Skeletal muscle tissue (tissue), 4 donors: Measurements from ENCODE around the gene MEGF6. TPM values are rescaled to one million over a fixed set of nuclear protein-coding genes. Genes with fewer than 3 reads are reported as not detected.

Source experiments
- H3K27ac ChIP-seq: one replicate; pipeline ENCODE4 v1.7.0; 2013; ENCODE audit warnings: mild to moderate bottlenecking, low read depth, low read length, inconsistent platforms
- H3K27me3 ChIP-seq, 3 donors: one replicate each; pipeline ENCODE4 v1.7.0; 2013; ENCODE audit warnings: low read length in 3 of 3; ENCODE audit not compliant: control insufficient read depth in 3 of 3, insufficient read depth in 3 of 3
- H3K36me3 ChIP-seq, 3 donors: one replicate each; pipeline ENCODE4 v1.7.0; 2013; ENCODE audit warnings: low read length in 3 of 3; ENCODE audit not compliant: control insufficient read depth in 3 of 3, insufficient read depth in 3 of 3
- H3K4me1 ChIP-seq, 3 donors: one replicate each; pipeline ENCODE4 v1.7.0; 2013; ENCODE audit warnings: low read length in 3 of 3, mild to moderate bottlenecking in 3 of 3; ENCODE audit not compliant: control insufficient read depth in 3 of 3, insufficient read depth in 3 of 3
- H3K4me3 ChIP-seq, 3 donors: one replicate each; pipeline ENCODE4 v1.7.0; 2013; ENCODE audit warnings: low read length in 3 of 3
- H3K9ac ChIP-seq, 3 donors: one replicate each; pipeline ENCODE4 v1.7.0; 2013; ENCODE audit warnings: low read length in 3 of 3, mild to moderate bottlenecking in 3 of 3, moderate library complexity in 2 of 3, low read depth in 1 of 3
- H3K9me3 ChIP-seq, 3 donors: one replicate each; pipeline ENCODE4 v1.7.0; 2013; ENCODE audit warnings: low read length in 3 of 3; ENCODE audit not compliant: control insufficient read depth in 3 of 3
- total RNA-seq: library from RNA; depleted of rRNA; stranded (reverse); fragments of >200 nt; gene quantifications from one replicate; pipeline ENCODE4 v1.2.3, GENCODE V29; 2014
- donor health status: Osteomylitis.

The MEGF6 gene
- total RNA-seq, 1 donor from 2014 or later, result 10.4 TPM

DNA sequence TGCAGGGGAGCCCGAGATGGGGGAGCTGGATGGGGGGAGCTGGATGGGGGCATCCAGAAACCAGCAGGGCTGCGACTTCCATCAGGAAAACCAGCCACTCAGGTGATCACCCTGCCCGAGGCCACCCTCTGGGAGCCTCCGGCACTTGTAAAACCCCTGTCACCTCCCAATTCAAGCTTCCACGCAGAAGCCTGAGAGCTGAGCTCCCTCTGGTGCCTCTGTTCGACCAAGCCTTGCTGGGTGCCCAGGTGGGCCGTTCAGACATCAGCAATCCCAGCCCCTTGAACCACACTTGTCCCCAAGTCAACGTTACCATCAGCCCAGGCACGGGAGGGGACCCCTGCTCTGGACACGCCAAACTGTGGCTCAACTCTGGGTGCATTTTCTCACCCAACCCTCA is 59.6 kb downstream of the MEGF6 start:
- H3K4me3 ChIP-seq, result no peak overlapping the region
- H3K27me3 ChIP-seq, result peaks cover 49 to 90% (median 77%) of the 10 kb centered on the region in 3 donors
- peaks cover 0 to 15% (median 14%) of the 10 kb centered on the region in 3 donors for H3K4me1 ChIP-seq
- no peaks in the 10 kb centered on the region for H3K36me3 ChIP-seq
- no peak overlapping the region for H3K27ac ChIP-seq
- no peaks in the 10 kb centered on the region for H3K9me3 ChIP-seq
- no peak overlapping the region for H3K9ac ChIP-seq

DNA sequence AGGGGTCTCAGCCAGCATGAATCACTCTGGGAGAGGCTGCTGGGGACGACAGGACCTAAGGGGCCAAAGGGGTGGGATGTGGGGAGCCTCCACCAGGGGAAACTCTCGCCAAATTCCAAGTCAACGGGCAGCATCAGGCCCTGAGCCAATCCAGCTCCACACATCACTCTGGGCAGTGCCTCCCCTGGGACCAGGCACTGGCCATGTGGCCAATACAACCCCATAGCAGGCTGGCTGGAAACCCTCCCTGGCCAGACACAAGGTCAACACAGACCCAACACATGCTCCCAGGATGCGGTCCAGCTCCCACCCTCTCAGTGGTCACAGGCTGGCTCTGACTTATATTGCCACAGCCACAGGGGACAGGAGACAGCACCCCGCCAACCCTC is 60.0 kb downstream of the MEGF6 start:
- H3K27me3 ChIP-seq, result peaks cover 45 to 86% (median 76%) of the 10 kb centered on the region in 3 donors
- no peak overlapping the region for H3K27ac ChIP-seq
- H3K9me3 ChIP-seq, result no peaks in the 10 kb centered on the region
- no peak overlapping the region for H3K4me3 ChIP-seq
- peaks cover 0 to 16% (median 15%) of the 10 kb centered on the region in 3 donors for H3K4me1 ChIP-seq
- no peaks in the 10 kb centered on the region for H3K36me3 ChIP-seq
- H3K9ac ChIP-seq, result no peak overlapping the region

DNA sequence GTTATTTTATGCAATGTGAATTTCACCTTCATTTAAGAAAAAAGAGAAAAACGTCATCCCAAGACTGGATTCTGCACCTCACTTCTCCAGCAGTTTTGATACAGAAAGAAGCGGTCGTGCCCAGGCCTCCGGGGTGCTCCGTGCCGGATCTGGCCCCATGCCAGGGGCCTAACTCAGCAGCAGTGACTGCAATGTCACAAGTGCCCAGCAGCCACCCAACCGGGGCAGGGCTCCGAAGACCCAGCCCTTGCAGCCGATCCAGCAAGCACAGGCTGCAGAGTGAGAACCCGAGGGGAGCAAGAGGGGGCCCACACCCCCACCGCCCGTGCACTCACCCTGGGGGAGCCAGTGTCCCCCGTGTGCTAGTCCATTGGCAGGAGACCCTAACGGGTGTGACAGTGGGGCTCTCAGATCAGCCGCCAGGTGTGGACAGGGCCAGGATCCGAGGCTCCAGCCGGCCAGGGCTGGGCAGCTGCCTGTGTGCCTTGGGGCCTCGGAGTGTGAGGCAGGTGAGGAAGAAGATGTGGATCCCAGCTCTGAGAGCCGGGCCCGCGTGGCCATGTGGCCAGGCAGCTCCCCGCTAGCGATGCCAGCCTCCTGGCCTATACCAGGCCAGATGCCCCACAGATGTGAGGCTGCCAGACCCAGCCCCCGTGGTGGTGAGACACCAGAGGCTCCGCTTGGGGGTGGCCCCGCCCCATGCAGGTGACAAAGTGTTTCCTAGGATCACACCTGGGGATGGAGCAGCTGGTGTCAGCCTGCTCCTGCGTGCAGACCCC is 60.6 kb downstream of the MEGF6 start:
- peaks cover 45 to 80% (median 72%) of the 10 kb centered on the region in 3 donors for H3K27me3 ChIP-seq
- no peak overlapping the region for H3K4me3 ChIP-seq
- no peaks in the 10 kb centered on the region for H3K36me3 ChIP-seq
- H3K4me1 ChIP-seq, result peaks cover 0 to 20% (median 15%) of the 10 kb centered on the region in 3 donors
- no peak overlapping the region for H3K9ac ChIP-seq
- H3K9me3 ChIP-seq, result no peaks in the 10 kb centered on the region
- H3K27ac ChIP-seq, result no peak overlapping the region

DNA sequence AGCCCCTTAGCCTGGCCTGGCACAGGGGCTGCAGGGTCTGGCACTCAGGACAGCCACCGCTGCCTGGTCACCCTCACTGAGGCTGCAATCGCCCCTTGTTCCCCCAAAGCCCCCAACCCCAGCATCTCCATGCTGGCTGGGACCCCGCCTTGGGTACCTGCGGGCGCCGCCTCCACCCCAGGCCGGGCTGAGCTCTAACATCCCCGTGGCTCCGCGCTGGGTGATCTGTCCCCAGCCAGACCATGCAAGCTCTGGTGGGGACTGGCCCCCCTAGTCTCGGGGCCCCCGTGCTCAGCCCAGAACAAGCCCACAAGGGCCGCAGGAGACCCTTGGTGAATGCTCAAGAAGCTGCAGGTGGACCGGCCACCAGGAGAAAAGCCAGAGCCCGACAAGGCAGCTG is 62.4 kb downstream of the MEGF6 start:
- H3K4me1 ChIP-seq, result peaks cover 0 to 20% (median 15%) of the 10 kb centered on the region in 3 donors
- no peak overlapping the region for H3K9ac ChIP-seq
- H3K4me3 ChIP-seq, result no peak overlapping the region
- H3K9me3 ChIP-seq, result no peaks in the 10 kb centered on the region
- no peaks in the 10 kb centered on the region for H3K36me3 ChIP-seq
- peaks cover 39 to 74% (median 63%) of the 10 kb centered on the region in 3 donors for H3K27me3 ChIP-seq
- no peak overlapping the region for H3K27ac ChIP-seq

DNA sequence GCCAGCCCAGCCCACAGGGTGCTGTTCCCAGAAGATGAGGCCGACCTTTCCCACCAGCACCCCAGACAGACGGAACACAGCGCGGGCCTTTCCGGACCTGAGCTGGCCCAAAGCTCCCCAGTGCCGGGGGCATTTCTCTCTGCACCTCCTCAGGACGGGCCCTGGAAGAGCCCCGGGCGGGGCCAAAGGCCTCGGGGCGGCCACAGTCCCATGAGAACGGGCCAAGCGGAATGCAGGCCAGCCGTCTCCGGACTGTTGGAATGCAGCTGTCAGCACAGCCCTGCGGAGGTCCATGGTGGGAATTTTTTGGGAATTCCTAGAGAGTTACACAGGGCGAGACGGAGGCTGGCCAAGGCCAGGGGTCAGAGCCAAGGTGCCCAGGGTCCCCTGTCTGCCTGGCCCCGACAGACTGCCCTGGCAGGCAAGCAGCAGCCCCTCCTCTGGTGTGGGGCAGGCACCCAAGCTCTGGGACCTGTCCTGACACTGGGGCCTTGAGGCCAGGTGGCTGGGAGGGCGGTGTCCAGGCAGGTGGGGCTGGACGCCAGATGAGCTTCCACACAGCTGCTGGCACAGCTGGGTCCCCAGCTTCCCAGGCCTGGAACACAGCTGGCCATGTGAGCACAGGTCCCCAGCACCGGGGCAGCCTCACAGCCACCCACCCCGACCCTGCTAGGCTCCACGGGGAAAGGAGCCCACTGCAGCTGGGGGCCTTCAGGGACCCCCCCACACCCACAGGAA is 63.0 kb downstream of the MEGF6 start:
- Histone ChIP-seq H3K36me3 (no peaks in the 10 kb centered on the region), H3K9ac (peak overlapping the region in 1 of 3 donors; percentile 16), H3K4me1 (peaks cover 0 to 25% (median 19%) of the 10 kb centered on the region in 3 donors), H3K4me3 (no peak overlapping the region), H3K27me3 (peaks cover 34 to 68% (median 62%) of the 10 kb centered on the region in 3 donors), H3K27ac (no peak overlapping the region), H3K9me3 (no peaks in the 10 kb centered on the region)

DNA sequence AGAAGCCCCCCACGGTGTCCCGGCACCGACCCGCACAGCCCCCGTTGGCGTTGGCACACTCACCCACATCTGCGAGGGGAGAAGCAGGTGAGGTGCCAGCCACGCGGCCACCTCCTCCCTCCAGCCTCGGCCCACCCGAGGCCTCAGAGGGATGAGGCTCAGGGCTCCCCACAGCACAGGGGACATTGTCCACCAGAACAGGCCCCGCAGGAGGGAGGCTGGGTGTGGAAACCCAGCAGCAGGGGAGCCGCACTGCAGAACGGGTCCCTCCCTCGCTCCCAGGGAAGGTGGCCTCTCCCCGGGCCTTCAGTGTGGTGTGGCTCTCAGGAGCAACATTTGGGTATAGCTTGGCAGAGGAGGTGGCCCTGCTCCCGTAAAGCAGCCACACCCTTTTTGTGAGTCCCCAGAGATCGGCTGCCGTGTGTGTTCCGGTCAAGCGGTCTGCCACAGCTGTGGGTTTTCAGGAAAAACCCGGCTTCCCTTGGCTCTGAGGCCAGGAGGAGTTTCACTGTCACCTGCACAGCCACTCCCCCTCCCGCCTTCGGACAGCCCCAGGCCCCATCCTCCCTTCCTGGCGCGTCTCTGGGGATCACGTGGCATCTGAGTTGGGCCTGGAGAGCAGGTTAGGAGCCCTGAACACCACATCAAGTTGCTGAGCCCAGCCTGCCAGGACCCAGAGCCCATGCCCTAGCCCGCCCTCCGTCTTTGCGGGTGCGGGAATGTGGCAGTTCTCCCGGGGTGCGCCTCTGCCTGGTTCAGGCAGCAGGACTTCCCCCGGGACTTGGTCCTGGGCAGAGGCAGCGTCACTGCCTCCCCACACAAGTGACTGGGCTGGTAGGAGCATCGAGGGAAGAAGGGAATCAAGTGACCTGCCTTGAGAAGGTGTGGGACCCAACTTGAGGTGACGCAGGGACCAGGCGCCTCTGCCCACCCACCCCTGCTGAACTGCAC is 64.0 kb downstream of the MEGF6 start:
- peak overlapping the region in 1 of 3 donors; percentile 45 for H3K9ac ChIP-seq

DNA sequence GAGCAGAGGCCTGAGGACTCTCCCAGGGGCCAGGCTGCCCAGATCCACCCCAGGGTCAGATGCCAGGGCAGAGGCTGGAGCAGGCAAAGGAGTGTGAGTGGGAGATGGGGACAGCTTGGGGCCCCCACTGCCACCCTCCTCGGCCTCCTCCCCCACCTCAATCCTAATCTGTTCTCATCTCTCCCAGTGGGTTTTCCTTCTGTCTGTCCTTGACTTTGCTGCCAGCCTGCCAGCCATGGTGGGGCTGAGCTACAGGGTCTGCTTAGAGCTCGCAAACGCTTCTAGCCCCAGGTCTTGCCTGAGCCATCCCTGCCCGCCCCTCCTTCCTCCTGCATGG is 65.3 kb downstream of the MEGF6 start:
- Histone ChIP-seq H3K9me3 (no peaks in the 10 kb centered on the region), H3K27ac (no peak overlapping the region), H3K27me3 (peaks cover 27 to 49% (median 46%) of the 10 kb centered on the region in 3 donors), H3K4me1 (peaks cover 0 to 34% (median 34%) of the 10 kb centered on the region in 3 donors), H3K4me3 (no peak overlapping the region), H3K9ac (no peak overlapping the region), H3K36me3 (no peaks in the 10 kb centered on the region)

More for the DNA sequence above, 64.0 kb downstream of the MEGF6 start:
- peaks cover 0 to 34% (median 29%) of the 10 kb centered on the region in 3 donors for H3K4me1 ChIP-seq
- no peak overlapping the region for H3K27ac ChIP-seq
- no peaks in the 10 kb centered on the region for H3K36me3 ChIP-seq
- no peaks in the 10 kb centered on the region for H3K9me3 ChIP-seq
- H3K27me3 ChIP-seq, result peaks cover 32 to 60% (median 59%) of the 10 kb centered on the region in 3 donors
- no peak overlapping the region for H3K4me3 ChIP-seq

DNA sequence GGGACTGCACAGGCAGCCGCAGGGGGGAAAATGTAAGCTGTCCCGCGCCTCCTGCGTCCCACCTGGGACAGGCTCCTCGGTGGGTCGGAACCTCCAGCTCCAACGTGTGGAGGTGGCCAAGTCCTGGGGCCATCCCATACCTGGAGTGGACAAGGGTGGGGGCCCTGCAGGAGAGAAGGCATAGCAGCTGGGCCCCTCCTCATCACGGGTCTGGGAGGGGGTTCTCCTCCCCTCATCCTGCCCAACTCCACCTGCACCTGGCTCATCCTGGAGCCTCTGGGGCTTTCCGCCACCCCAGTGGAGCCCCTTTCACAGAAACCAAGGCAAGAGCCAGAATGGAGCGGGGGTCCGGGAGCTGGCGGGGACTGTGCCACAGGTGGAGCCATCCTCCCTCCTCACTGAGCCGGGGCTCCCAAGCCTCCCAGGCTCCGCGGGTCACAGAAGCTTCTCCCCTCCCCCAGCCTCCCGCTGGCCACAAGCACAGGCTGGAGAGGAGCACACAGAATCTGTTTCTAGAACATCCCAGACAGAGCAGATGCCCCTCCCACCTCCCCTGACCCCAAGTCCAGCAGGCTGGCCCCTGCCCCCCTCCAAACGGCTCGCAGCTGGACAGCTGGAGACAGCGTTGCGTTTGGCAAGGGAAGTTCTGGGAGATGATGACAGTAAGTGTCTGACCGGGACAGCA is 65.8 kb downstream of the MEGF6 start:
- H3K9ac ChIP-seq, result no peak overlapping the region
- H3K4me3 ChIP-seq, result no peak overlapping the region
- H3K4me1 ChIP-seq, result peaks cover 0 to 36% (median 35%) of the 10 kb centered on the region in 3 donors
- H3K36me3 ChIP-seq, result no peaks in the 10 kb centered on the region
- no peaks in the 10 kb centered on the region for H3K9me3 ChIP-seq
- H3K27me3 ChIP-seq, result peaks cover 22 to 44% (median 41%) of the 10 kb centered on the region in 3 donors
- no peak overlapping the region for H3K27ac ChIP-seq
